HepG2 (cell line): ENCODE results near the gene SYNJ2. TPM values are rescaled to one million over a fixed set of nuclear protein-coding genes. Genes with fewer than 3 reads are reported as not detected.
A peak's percentile ranks its signal among the peaks of the same experiment; 100 is the strongest.

Source experiments
- DR1 ChIP-seq: sonication (generic); formaldehyde crosslinking; IDR thresholded peaks from 2 replicates; pipeline ENCODE4 v1.8.0; 2021; ENCODE audit warnings: mild to moderate bottlenecking, missing genetic modification reagents, inconsistent platforms
- NR2F6 ChIP-seq, 2 experiments: IDR thresholded peaks; 2 replicates each; pipeline ENCODE4 v1.6.1; 2016; ENCODE audit warnings: antibody characterized with exemption in 1 of 2, mild to moderate bottlenecking in 1 of 2
- SAP130 ChIP-seq: IDR thresholded peaks from 2 replicates; pipeline ENCODE4 v1.6.1; 2016; ENCODE audit warnings: low read depth
- SMAD9 ChIP-seq: sonication (generic); formaldehyde crosslinking; IDR thresholded peaks from 2 replicates; pipeline ENCODE4 v1.5.1; 2020; ENCODE audit warnings: mild to moderate bottlenecking, missing genetic modification reagents
- SMC3 ChIP-seq: IDR thresholded peaks from 2 replicates; pipeline ENCODE4 v1.6.1; 2011; ENCODE audit warnings: low read length, improper control_type of control experiment
- SOX5 ChIP-seq: IDR thresholded peaks from 2 replicates; pipeline ENCODE4 v1.6.1; 2016; ENCODE audit warnings: borderline replicate concordance
- ZBTB7B ChIP-seq: sonication (generic); formaldehyde crosslinking; IDR thresholded peaks from 2 replicates; pipeline ENCODE4 v1.4.0; 2020; ENCODE audit warnings: missing genetic modification reagents
- ZMAT3 ChIP-seq: sonication (generic); formaldehyde crosslinking; conservative IDR thresholded peaks from 2 replicates; pipeline ENCODE4 v1.7.0; 2021; ENCODE audit warnings: missing genetic modification reagents
- ZNF451 ChIP-seq: sonication (generic); formaldehyde crosslinking; IDR thresholded peaks from 2 replicates; pipeline ENCODE4 v1.5.0; 2020; ENCODE audit warnings: mild to moderate bottlenecking, missing genetic modification reagents
- ZNF788 ChIP-seq: sonication (generic); formaldehyde crosslinking; IDR thresholded peaks from 2 replicates; pipeline ENCODE4 v1.5.0; 2020; ENCODE audit warnings: mild to moderate bottlenecking, missing genetic modification reagents, borderline replicate concordance
- polyA plus RNA-seq, 8 experiments: library from polyadenylated mRNA; depleted of rRNA in 3 of 8; stranded (reverse) in 7 of 8; unstranded in 1 of 8; fragments of >200 nt; fragmentation: Illumina TruSeq in 4 of 8; extraction: Trizol in 4 of 8; gene quantifications; 2 replicates each; pipeline versions ENCODE4 v1.2.1 to v1.2.3, GENCODE V29; 2011 to 2016; ENCODE audit warnings: low read depth in 4 of 8, missing spikeins in 1 of 8, mixed read lengths in 1 of 8; ENCODE audit not compliant: insufficient read depth in 1 of 8
- total RNA-seq, 5 experiments: library from RNA; depleted of rRNA; stranded (reverse); fragments of >200 nt; fragmentation: Illumina TruSeq; extraction: Trizol; gene quantifications; 2 replicates each; pipeline ENCODE4 v1.2.3, GENCODE V29; 2016; ENCODE audit warnings: low read depth in 1 of 5
- TF ChIP-seq, protein P1 (sequence below): fragments of 450-650 bp; IDR thresholded peaks from 2 replicates; pipeline ENCODE4 v1.6.1; 2016
- TF ChIP-seq, protein P2 (sequence below): sonication (generic); formaldehyde crosslinking; IDR thresholded peaks from 2 replicates; pipeline ENCODE4 v1.4.0; 2020; ENCODE audit warnings: missing genetic modification reagents, mild to moderate bottlenecking, borderline replicate concordance
- TF ChIP-seq, protein P3 (sequence below): sonication (generic); formaldehyde crosslinking; IDR thresholded peaks from 2 replicates; pipeline ENCODE4 v1.4.0; 2020; ENCODE audit warnings: missing genetic modification reagents
- TF ChIP-seq, protein P4 (sequence below): sonication (generic); formaldehyde crosslinking; conservative IDR thresholded peaks from 2 replicates; pipeline ENCODE4 v1.8.0; 2022; ENCODE audit warnings: mild to moderate bottlenecking, moderate library complexity, missing genetic modification reagents
- TF ChIP-seq, protein P5 (sequence below): sonication (generic); formaldehyde crosslinking; IDR thresholded peaks from 2 replicates; pipeline ENCODE4 v1.5.1; 2020; ENCODE audit warnings: missing genetic modification reagents, mild to moderate bottlenecking, borderline replicate concordance

Gene SYNJ2
- total and polyA plus RNA-seq, 2 of the 13 experiments (the other 11 are each of a cell fraction or from before 2014, with no cell fraction given): 39.1 to 57.6 TPM

DNA sequence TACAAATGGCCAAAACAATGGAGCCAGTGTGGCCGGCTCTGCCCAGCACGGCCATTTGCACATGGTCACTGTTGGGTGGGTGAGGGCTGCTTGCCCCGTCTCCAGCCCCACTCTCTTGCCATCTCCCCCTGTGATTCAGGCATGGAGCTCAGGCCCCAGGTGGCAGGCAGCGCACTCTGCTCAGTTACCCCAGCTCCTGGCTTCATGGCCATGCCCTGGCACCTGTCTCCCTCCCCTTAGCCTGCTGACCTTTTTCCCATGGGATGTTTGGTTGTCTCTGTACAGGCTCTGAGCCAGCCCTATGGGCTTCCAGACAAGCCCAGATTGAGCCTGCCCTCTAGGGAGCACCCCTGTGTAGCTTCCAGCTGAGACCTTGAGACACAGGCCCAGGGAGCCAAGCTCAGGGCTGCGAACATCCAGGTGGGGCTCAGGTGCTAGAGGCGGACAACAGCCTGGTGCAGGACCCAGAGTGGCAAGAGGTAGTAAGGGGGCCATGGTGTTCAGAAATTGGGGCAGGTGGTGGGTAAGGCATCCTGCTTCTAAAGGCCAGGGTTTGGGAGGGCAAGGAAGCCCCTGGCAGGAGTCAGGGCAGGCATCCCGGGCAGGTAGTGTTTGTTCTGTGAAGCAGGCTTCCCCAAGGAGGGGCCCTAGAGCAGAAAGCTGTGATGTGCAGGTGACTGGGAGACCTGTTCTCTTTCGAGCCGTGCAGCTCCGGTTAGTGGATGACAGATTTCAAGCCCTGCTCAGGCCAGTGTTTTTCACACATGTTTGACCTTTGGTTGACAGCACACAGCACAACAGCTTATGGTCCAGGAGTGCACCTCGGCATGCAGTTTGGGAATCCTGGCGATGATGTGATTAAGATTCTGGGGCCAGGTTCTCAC is 17.7 kb downstream of the SYNJ2 start (continued):
- TF ChIP-seq, protein P1, sequence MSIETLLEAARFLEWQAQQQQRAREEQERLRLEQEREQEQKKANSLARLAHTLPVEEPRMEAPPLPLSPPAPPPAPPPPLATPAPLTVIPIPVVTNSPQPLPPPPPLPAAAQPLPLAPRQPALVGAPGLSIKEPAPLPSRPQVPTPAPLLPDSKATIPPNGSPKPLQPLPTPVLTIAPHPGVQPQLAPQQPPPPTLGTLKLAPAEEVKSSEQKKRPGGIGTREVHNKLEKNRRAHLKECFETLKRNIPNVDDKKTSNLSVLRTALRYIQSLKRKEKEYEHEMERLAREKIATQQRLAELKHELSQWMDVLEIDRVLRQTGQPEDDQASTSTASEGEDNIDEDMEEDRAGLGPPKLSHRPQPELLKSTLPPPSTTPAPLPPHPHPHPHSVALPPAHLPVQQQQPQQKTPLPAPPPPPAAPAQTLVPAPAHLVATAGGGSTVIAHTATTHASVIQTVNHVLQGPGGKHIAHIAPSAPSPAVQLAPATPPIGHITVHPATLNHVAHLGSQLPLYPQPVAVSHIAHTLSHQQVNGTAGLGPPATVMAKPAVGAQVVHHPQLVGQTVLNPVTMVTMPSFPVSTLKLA: no peak
- TF ChIP-seq ZNF788 (CRISPR knock-in tag) (peak; percentile 33; the same call in 1 of the 2 replicates), NR2F6 (IDR thresholded peaks at IDR 0.05) (no peak), NR2F6 (CRISPR knock-in tag; IDR thresholded peaks at IDR 0.05) (0 out of 2 replicates have a peak, but pooled peaks have one; percentile 5), SMC3 (no peak), SMAD9 (CRISPR knock-in tag) (no peak), DR1 (no peak), ZBTB7B (CRISPR knock-in tag) (0 out of 2 replicates have a peak, but pooled peaks have one; percentile 23), ZMAT3 (CRISPR knock-in tag) (no peak), ZNF451 (CRISPR knock-in tag) (no peak), SAP130 (peak; percentile 44), SOX5 (CRISPR knock-in tag) (no peak)
- TF ChIP-seq, protein P2, sequence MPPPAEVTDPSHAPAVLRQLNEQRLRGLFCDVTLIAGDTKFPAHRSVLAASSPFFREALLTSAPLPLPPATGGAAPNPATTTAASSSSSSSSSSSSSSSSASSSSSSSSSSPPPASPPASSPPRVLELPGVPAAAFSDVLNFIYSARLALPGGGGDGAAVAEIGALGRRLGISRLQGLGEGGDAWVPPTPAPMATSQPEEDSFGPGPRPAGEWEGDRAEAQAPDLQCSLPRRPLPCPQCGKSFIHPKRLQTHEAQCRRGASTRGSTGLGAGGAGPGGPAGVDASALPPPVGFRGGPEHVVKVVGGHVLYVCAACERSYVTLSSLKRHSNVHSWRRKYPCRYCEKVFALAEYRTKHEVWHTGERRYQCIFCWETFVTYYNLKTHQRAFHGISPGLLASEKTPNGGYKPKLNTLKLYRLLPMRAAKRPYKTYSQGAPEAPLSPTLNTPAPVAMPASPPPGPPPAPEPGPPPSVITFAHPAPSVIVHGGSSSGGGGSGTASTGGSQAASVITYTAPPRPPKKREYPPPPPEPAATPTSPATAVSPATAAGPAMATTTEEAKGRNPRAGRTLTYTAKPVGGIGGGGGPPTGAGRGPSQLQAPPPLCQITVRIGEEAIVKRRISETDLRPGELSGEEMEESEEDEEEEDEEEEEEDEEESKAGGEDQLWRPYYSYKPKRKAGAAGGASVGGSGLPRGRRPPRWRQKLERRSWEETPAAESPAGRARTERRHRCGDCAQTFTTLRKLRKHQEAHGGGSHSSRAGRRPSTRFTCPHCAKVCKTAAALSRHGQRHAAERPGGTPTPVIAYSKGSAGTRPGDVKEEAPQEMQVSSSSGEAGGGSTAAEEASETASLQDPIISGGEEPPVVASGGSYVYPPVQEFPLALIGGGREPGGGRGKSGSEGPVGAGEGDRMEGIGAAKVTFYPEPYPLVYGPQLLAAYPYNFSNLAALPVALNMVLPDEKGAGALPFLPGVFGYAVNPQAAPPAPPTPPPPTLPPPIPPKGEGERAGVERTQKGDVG (CRISPR knock-in tag): peak; percentile 35; the same call in 1 of the 2 replicates
- TF ChIP-seq, protein P3, sequence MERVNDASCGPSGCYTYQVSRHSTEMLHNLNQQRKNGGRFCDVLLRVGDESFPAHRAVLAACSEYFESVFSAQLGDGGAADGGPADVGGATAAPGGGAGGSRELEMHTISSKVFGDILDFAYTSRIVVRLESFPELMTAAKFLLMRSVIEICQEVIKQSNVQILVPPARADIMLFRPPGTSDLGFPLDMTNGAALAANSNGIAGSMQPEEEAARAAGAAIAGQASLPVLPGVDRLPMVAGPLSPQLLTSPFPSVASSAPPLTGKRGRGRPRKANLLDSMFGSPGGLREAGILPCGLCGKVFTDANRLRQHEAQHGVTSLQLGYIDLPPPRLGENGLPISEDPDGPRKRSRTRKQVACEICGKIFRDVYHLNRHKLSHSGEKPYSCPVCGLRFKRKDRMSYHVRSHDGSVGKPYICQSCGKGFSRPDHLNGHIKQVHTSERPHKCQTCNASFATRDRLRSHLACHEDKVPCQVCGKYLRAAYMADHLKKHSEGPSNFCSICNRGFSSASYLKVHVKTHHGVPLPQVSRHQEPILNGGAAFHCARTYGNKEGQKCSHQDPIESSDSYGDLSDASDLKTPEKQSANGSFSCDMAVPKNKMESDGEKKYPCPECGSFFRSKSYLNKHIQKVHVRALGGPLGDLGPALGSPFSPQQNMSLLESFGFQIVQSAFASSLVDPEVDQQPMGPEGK (CRISPR knock-in tag): no peak
- TF ChIP-seq, protein P4, sequence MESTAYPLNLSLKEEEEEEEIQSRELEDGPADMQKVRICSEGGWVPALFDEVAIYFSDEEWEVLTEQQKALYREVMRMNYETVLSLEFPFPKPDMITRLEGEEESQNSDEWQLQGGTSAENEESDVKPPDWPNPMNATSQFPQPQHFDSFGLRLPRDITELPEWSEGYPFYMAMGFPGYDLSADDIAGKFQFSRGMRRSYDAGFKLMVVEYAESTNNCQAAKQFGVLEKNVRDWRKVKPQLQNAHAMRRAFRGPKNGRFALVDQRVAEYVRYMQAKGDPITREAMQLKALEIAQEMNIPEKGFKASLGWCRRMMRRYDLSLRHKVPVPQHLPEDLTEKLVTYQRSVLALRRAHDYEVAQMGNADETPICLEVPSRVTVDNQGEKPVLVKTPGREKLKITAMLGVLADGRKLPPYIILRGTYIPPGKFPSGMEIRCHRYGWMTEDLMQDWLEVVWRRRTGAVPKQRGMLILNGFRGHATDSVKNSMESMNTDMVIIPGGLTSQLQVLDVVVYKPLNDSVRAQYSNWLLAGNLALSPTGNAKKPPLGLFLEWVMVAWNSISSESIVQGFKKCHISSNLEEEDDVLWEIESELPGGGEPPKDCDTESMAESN (CRISPR knock-in tag): no peak
- TF ChIP-seq, protein P5, sequence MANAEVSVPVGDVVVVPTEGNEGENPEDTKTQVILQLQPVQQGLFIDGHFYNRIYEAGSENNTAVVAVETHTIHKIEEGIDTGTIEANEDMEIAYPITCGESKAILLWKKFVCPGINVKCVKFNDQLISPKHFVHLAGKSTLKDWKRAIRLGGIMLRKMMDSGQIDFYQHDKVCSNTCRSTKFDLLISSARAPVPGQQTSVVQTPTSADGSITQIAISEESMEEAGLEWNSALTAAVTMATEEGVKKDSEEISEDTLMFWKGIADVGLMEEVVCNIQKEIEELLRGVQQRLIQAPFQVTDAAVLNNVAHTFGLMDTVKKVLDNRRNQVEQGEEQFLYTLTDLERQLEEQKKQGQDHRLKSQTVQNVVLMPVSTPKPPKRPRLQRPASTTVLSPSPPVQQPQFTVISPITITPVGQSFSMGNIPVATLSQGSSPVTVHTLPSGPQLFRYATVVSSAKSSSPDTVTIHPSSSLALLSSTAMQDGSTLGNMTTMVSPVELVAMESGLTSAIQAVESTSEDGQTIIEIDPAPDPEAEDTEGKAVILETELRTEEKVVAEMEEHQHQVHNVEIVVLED (CRISPR knock-in tag): no peak
